Islet precursor cell (in vitro differentiated cells): ENCODE data around the gene NPS.

Source experiments
- DNase-seq: peaks from one replicate; pipeline ENCODE4 v3.0.0-alpha.2; 2018

NPS gene

DNA sequence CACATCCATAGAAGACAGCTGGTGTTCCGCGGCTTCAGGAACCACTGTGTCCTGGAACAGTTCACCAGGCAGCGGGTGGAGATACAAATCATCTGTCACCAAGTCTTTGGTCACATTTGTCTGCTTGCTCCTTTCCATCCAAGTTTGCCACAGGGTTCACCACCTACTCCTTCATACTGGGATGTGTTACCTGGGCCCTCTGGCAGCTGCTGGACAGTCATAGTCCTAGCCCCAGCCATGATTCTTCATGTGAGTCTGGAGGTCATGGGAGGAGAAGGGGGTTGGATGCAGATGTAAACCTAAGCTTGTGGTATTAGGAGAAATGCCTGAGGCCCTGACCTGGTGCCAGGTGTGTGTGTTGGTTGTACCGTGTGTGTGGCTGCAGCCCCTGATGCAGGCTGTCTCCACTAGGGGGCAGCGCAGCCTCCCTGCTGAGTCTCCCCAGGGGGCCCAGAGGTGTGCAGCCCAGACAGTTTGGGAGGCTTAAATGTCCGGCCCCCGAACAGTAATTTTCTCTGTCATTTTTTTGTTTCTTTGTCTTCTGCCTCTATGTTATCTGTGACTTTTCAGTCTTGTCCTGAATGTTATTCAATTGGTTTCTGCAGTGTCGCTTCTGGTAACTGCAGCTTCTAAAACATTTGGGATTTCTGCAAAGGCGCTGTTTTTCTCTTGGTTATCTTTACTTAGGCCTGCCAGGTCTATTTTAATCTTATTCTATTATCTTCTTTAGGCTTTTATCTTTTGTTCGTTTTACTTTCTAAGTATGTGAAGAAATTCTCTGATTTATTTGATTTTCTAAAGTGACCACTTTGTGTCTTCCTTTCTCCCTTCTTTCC is 14.8 kb downstream of the NPS start:
- DNase-seq = peak; percentile 70

DNA sequence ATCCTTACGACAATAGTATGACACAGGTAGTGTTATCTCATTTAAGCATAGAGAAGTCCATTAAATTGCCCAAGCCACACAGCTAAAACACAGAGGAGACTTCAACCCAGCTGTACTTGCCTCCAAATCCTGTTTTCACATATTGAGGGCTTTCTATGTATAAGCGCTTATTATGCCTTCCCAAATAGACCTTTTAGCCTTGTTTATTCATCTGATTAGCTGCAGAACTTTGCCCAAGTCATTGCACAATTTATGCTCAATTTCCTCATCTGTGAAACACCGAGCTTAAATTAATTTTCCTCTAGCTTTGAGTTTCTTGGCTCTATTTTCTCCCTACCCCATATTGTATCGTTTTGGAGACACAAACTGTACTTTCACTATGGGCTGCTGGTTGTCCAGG is 15.5 kb downstream of the NPS start:
- no peak for DNase-seq

DNA sequence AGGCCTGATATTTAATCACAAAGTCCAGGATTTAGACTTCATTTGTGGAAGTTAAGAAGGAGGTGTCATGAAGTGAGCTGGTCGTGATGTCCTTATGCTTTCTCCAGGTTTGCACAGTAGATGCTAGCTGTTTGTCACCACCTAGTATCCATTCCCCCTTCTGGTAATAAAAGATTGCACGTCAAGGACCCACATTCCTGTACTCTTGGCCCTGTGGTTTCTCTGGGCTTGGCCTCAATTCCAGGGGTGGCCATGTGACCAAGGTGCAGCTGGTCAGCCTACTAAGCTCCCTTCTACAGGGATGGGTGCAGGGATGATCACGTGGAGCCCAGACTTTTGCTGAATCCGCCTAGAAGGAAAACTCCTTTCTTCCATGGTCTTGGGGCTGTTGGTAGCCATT is 16.5 kb downstream of the NPS start:
- no peak for DNase-seq

DNA sequence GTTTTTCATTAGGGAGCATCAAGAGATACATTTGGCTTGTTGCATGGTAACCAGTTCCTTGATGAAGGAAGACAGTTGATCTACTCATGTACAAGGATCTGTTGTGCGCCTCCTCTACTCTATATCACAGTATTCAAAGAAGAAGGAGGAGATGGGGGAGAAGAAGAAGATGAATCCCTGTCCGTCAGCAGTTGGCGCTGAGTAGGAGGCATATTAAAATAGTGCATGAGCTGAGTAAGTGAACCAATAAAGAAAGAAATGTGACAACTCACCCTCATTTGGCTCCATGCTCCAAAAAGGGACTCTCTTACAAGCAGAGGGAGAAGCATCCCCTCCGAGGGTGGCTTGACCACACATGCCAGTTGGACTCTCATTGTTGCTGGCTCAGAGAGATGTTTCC is 20.1 kb downstream of the NPS start:
- no peak for DNase-seq

DNA sequence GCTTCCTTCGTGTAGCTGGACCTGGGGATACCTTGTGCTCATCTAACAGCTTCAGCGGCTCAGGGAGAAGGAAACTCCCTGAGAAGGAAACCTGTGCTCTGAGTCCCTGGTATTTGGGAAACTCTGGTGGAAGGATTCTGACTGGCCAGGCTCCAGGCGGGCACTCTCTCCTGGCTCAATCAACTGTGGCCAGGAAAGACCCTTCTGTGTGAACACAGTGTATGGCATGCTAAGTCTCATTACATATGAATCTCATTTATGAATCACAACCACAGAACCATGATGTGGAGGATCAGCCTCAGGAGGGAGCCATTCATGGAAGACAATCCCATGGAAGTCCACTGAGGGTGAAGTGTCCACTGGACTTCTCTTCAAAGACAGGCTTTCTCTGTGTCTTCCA is 20.9 kb downstream of the NPS start:
- no peak for DNase-seq

DNA sequence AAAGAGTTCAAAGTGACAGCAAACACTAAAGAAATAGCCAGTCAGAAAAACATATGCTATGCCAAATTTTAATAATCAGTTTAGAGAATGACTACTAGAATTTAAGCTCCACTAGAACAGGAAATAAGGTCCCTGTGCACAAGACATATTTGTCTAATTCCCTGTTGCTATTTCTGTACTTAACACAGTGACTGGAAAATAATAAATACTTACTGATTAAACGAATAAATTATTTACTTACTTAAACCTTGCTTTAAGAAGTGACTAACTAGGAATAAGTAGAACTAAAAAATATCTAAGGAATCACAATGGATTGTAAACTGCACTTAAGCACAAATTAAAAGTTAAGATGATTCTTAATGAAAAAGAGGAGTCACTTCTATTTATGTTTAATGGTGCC is 22.3 kb downstream of the NPS start:
- no peak for DNase-seq

DNA sequence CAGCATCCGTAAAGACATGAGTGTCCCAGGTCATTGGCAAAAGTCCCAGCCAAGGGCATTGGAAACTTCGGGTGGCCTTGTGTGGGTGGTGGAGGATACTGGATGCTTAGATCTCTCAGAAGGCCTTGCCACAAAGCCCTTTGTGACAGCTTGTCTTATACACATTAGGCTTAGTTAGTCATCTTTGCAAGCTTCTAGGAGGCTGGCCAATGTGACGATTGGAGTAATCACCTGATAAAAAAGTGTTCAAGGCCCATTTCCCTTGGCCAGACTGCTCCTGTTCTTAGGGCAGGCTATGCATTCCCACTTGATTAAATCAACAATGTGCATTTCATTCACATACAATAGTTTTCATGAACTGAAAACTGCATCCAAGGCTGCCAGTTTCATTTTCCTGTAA is 26.9 kb downstream of the NPS start:
- no peak for DNase-seq

DNA sequence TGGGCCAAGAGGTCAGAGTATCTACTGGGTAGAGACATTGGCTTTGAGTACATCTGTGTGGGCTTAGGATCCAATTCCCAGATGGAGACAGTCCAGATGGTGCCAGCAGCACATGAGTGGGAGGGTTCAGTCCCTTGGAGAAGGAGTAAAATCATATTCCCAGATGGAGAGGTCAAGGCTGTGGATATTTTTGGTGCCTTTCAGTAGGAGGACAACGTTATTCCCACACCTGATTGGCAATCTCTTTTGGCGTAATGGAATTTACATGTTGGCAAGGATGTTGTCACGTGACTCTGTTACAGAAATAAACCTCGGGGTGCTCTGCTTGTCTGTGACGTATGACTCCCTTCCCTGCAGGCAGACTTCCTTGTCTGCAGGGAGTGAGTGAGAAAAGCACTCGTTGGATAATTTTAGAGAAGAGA is 27.6 kb downstream of the NPS start:
- no peak for DNase-seq

DNA sequence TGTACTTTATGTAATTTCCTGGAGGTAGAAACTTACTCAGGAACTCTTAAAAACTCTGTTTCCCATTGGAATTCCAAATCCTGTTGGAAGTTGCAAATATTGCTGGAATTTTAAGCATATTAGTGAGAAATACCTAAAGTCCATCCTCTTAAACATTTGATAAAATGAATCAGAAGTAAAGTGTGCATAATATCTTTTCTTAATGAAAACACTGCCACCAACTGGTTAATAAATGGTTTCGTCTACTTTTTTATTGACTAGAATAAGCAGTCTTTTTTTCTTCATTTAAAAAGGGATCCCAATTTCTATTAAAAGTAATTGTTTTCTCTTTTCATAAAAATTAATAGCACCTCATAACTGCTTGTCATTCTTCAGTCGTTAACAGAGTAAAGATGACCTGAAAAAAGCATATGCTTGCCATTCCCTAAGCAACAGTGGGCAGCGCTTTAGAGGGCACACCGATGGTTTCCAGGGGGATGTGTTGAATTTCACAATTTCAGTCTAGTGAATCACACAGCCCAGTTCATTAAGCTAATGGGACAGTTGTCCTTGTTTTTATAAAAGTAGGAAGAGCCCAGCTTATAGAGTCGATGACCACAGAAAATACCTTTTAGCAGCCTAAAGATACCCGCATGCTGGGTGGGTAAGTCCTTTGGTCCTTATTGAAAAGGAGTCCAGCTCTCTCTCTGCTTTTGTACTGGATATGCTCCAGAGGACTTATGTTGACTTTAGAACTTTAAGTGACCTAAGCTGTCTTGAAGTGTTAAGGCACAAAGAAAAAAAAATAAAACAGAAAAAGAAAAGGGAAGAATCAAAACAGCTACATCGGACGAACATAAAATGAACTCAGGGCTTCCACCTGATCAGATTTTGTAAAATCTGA is 28.5 kb downstream of the NPS start:
- DNase-seq = no peak

DNA sequence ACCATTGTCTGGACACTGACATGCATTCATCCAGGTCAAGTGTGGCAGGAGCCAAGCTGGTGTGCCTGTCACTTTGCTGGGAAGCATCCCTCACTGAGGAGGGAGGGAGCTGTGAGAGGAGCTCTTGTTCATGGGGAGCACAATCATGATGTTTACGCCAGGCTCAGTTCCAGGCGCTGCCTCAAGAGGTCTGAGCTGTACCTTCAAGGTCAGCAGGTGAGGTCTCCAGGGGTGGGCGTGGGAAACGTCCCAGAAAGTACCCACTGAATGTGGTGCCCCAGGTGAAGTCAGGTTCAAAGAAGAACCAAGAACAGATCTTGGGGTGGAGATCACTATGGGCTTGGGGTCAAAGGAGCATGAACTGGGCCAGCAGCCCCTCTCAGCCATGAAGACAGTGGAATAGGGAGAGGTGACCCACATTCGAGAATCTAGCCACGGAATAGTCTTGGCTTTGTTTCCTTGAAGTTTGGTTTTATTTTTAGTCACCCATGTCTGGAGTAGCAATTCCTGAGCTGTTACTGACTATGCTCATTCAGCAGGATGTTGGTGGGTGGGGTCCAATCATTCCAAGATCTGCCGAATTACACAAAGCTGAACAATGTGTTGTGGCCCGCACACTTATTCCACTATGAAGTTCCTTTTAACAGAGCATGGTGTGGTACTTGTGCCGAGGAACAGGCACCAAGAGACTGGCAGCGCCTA is 29.3 kb downstream of the NPS start:
- DNase-seq = no peak

DNA sequence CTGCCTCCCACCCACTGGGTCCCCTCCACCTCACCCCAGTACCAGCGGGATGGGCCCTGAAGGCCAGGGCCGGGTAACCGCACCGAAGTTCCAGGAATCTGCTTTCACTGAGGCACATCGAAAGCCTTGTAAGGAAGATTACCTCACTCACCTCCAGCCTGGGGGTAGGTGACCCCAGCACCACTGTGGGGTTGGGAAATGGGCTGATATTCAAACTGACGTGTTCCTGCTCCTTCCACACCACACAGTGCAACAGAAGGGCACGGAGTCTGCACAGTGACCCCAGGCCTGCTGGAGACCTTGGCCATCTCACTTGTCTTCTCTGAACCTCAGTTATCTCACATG is 29.8 kb downstream of the NPS start:
- no peak for DNase-seq

DNA sequence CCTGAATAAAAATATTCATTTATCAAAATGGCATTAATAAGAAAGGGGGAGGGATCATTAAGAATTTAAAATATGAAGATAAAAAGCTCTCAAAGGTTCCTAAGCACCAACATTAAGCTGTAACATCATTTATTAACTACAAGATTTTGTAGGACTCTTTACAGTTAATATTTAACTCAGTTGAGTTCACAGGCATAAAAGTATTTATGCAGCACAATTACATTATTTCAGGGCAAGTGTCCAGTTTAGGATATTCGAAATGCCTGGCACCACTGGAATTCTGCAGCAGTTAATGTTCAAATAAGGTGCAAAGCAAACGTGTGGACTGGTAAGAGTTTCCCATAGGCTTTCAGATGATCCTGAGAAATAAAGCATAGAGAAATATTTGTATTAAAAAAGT is 30.5 kb downstream of the NPS start:
- DNase-seq = no peak

DNA sequence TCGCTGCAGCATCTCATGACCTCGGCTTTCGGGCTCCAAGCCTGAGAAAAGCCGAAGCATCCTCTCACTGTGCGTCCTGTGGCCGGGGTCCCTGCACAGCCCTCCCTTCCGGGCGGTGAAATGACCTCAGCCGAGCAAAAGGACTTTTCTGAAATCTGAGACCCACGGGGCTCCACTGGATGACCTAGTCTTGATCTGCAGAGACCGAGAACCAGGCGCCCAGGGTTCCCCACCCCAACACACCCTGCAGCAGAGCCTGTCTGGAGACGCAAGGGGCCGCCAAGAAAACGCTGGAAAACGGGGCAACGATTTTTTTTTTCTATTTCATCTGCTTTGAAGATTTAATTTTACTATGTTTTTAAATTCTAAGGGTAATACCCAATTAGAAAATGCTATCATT is 31.7 kb downstream of the NPS start:
- DNase-seq = no peak

DNA sequence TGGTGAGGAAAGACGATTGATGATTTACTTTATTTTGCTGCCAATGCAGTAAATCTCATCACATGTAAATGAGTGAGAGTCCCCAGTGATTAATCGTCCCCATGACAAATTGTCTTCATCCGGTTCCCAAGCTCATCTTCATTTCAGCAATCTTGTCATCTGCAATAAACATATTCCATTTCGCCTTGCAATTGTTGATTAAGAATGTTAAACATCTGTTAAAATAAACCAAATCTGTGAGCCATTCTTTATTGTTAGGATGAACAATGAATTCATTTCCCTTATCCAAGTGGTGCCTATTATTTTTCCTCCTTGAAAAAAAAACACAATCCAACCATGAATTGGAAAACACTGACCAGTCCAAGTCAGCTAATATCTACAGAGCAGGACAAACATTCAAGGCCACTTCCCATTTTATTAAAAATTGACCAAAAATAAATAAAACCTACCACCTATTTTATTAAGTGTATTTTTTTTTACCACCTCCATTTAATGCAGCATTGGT is 36.5 kb downstream of the NPS start:
- DNase-seq = no peak

DNA sequence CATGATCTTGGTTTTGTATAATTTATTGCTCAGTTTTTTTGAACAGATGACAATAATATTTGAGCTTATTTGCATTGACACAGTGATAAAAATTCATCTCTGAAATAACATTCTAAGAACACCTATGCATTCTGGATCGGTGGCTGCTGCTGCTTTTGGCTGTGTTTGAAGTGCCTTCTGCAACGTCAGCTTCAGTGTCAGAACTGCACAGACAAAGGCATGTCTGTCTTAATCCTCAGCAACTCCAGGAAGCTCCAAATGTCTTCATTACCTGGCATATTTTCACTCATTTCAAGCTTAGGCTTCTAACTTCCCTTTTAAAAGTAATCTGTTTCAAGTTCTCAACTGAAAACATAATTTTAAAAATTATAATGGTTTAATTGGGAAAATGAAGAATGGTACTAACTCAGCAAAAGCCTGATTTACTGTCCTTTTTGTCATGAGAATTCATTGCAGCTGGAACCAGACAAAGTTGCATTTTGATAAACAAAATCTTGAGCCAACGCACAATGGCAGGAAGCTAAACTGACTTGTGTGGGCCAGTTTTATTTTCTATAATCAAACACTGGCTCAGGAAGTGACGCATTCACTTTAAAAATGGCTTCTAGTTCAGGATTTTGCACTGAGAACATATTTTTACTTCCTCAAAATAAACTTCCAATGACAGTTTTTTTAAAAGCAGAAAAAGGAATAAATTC is 38.7 kb downstream of the NPS start:
- DNase-seq = no peak

DNA sequence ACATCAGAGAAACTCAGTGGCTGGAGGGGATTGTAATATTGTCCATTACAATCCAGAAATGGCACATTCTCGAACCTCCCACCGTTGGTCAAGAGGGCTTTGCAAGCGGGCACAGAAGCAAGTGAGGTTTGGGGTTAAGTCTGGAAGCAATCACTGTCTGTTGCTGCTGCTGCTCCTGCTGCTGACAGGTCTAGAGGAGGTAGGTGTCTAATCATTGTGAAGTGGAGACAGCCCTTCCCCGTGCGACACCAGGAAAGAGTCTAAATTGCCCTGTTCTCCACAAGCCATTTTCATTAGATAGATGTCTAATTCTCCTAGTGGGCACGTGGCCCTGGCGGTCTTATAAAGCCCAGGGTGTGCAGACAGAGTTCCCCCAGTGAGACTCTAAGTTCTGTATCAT is 43.5 kb downstream of the NPS start:
- no peak for DNase-seq

DNA sequence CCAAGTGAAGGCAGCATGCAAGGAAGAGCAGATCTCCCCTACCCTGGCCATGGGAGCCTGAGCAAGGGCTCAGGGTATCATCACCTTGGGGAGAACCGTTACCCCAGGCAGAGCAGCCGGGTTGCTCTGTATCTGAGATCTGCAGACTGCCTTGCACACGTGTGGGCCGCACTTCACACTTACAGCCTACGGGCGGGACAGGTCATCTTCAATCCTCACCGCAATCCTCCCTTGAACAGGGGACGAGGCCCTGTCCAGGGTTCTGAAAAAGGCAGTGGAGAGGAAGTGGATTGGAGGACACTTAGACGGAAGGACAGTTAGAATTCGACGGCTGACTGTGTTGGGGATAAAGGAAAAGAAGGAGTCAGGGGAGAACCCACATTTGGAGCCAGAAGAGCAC is 51.4 kb downstream of the NPS start:
- peak; percentile 72 for DNase-seq
